ENCODE results near the gene GALNT2. TPM values are rescaled to one million over a fixed set of nuclear protein-coding genes. Genes with fewer than 3 reads are reported as not detected.

The GALNT2 gene
- total RNA-seq, 1 donor from 2014 or later, result 60.7 TPM

- H3K4me3 ChIP-seq (ENCODE audit: low read depth, low read length), result no peak overlapping the region
- TF ChIP-seq CTCF (IDR thresholded peaks at IDR 0.05; ENCODE audit: insufficient read depth, low read length, poor library complexity, severe bottlenecking), result no peak
- peaks cover 1% of the 10 kb centered on the region for H3K36me3 ChIP-seq (ENCODE audit: control insufficient read depth, insufficient read depth, low read length)
- DNase-seq (ENCODE audit: low read depth), result no peak
- H3K27me3 ChIP-seq (ENCODE audit: control insufficient read depth, insufficient read depth, low read length), result no peaks in the 10 kb centered on the region
Measured at GRCh38 chr1:230270185-230270558, 203.1 kb downstream of the GALNT2 start.

- DNase-seq (ENCODE audit: low read depth), result no peak
- Histone ChIP-seq H3K36me3 (ENCODE audit: control insufficient read depth, insufficient read depth, low read length) (no peaks in the 10 kb centered on the region), H3K27me3 (ENCODE audit: control insufficient read depth, insufficient read depth, low read length) (no peaks in the 10 kb centered on the region), H3K4me3 (ENCODE audit: low read depth, low read length) (no peak overlapping the region)
- TF ChIP-seq CTCF (IDR thresholded peaks at IDR 0.05; ENCODE audit: insufficient read depth, low read length, poor library complexity, severe bottlenecking), result no peak
Measured at GRCh38 chr1:230270559-230271281, 203.7 kb downstream of the GALNT2 start.

GRCh38 chr1:230271300-230272035 is 204.4 kb downstream of the GALNT2 start:
- Histone ChIP-seq H3K27me3 (ENCODE audit: control insufficient read depth, insufficient read depth, low read length) (no peaks in the 10 kb centered on the region), H3K4me3 (ENCODE audit: low read depth, low read length) (no peak overlapping the region), H3K36me3 (ENCODE audit: control insufficient read depth, insufficient read depth, low read length) (no peaks in the 10 kb centered on the region)
- TF ChIP-seq CTCF (IDR thresholded peaks at IDR 0.05; ENCODE audit: insufficient read depth, low read length, poor library complexity, severe bottlenecking), result no peak
- DNase-seq (ENCODE audit: low read depth), result no peak

- no peak for DNase-seq (ENCODE audit: low read depth)
Measured at GRCh38 chr1:230272557-230272956, 205.5 kb downstream of the GALNT2 start.

GRCh38 chr1:230273141-230273710 is 206.2 kb downstream of the GALNT2 start:
- no peak overlapping the region for H3K4me3 ChIP-seq (ENCODE audit: low read depth, low read length)
- H3K27me3 ChIP-seq (ENCODE audit: control insufficient read depth, insufficient read depth, low read length), result no peaks in the 10 kb centered on the region
- H3K36me3 ChIP-seq (ENCODE audit: control insufficient read depth, insufficient read depth, low read length), result no peaks in the 10 kb centered on the region
- TF ChIP-seq CTCF (IDR thresholded peaks at IDR 0.05; ENCODE audit: insufficient read depth, low read length, poor library complexity, severe bottlenecking), result no peak
- no peak for DNase-seq (ENCODE audit: low read depth)

More at GRCh38 chr1:230272557-230272956, 205.5 kb downstream of the GALNT2 start:
- Histone ChIP-seq H3K36me3 (ENCODE audit: control insufficient read depth, insufficient read depth, low read length) (no peaks in the 10 kb centered on the region), H3K27me3 (ENCODE audit: control insufficient read depth, insufficient read depth, low read length) (no peaks in the 10 kb centered on the region), H3K4me3 (ENCODE audit: low read depth, low read length) (no peak overlapping the region)
- TF ChIP-seq CTCF (IDR thresholded peaks at IDR 0.05; ENCODE audit: insufficient read depth, low read length, poor library complexity, severe bottlenecking), result no peak

All from kidney epithelial cell (primary cell).